Fibroblast of skin of scalp (primary cell): ENCODE measurements around the gene COL4A5.

Source experiments
- DNase-seq: peaks from one replicate; pipeline ENCODE4 v3.0.0-alpha.2; 2013

COL4A5 gene

GRCh38 chrX:108642273-108642628, 202.6 kb downstream of the COL4A5 start:
- DNase-seq: no peak

- DNase-seq: no peak
Observed at GRCh38 chrX:108664701-108665100, 225.1 kb downstream of the COL4A5 start.

- DNase-seq: no peak
Observed at GRCh38 chrX:108666101-108666500, 226.5 kb downstream of the COL4A5 start.

GRCh38 chrX:108671526-108671925, 231.9 kb downstream of the COL4A5 start:
- DNase-seq: no peak

GRCh38 chrX:108696690-108697089, 257.1 kb downstream of the COL4A5 start:
- peak; percentile 0 for DNase-seq

- DNase-seq: peak; percentile 46
Observed at GRCh38 chrX:108699368-108699767, 259.7 kb downstream of the COL4A5 start.

GRCh38 chrX:108701633-108702032, 262.0 kb downstream of the COL4A5 start:
- DNase-seq: no peak

GRCh38 chrX:108702530-108702929, 262.9 kb downstream of the COL4A5 start:
- no peak for DNase-seq

GRCh38 chrX:108704839-108705238, 265.2 kb downstream of the COL4A5 start:
- DNase-seq: no peak

GRCh38 chrX:108712886-108713285, 273.2 kb downstream of the COL4A5 start:
- DNase-seq: no peak

GRCh38 chrX:108722561-108722960, 282.9 kb downstream of the COL4A5 start:
- no peak for DNase-seq

GRCh38 chrX:108726748-108727147, 287.1 kb downstream of the COL4A5 start:
- no peak for DNase-seq

- no peak for DNase-seq
Observed at GRCh38 chrX:108731153-108731552, 291.5 kb downstream of the COL4A5 start.

- DNase-seq: no peak
Observed at GRCh38 chrX:108732630-108733321, 293.1 kb downstream of the COL4A5 start.

- DNase-seq: no peak
Observed at GRCh38 chrX:108734426-108734825, 294.8 kb downstream of the COL4A5 start.

- DNase-seq: no peak
Observed at GRCh38 chrX:108735091-108735678, 295.5 kb downstream of the COL4A5 start.

GRCh38 chrX:108735679-108736508, 296.3 kb downstream of the COL4A5 start:
- no peak for DNase-seq

GRCh38 chrX:108736509-108737479, 297.2 kb downstream of the COL4A5 start, which contains the start of gene IRS4:
Gene IRS4, minus strand, starts transcription at chrX:108736563.
- peak; percentile 2 for DNase-seq

- DNase-seq: no peak
Observed at GRCh38 chrX:108737754-108738153, 298.1 kb downstream of the COL4A5 start.

- no peak for DNase-seq
Observed at GRCh38 chrX:108740299-108740774, 300.7 kb downstream of the COL4A5 start.
